SK-N-SH (cell line): Measurements from ENCODE around the gene TRPC4. TPM values are rescaled to one million over a fixed set of nuclear protein-coding genes. Genes with fewer than 3 reads are reported as not detected.

ENCODE experiments used
- CTCF ChIA-PET: fragments of 300-600, 350-600 bp; formaldehyde crosslinking; extraction: SDS; loops from one replicate; lab custom pipeline; 2021; lab: Yijun Ruan, JAX
- POLR2A ChIA-PET: fragments of 350-600 bp; sonication (Branson Sonifier 250); formaldehyde crosslinking; extraction: SDS; loops from one replicate; lab custom pipeline; 2020; ENCODE audit warnings: antibody characterized with exemption, inconsistent platforms; lab: Yijun Ruan, JAX
- DNase-seq: peaks from one replicate; pipeline ENCODE4 v3.0.0; 2012
- H2AFZ ChIP-seq: fragments of 200-600 bp; sonication (generic); 2 replicates; pipeline ENCODE4 v1.8.1; 2016; ENCODE audit warnings: antibody characterized with exemption, mild to moderate bottlenecking, low read depth
- H3F3A ChIP-seq: fragments of 200-600 bp; sonication (generic); replicated peaks from 2 replicates; pipeline ENCODE3; 2016; ENCODE audit warnings: antibody characterized with exemption, mild to moderate bottlenecking; ENCODE audit not compliant: insufficient read depth
- H3K27ac ChIP-seq, 2 experiments: fragments of 200-500 bp in 1 of 2; fragments of 200-600 bp in 1 of 2; sonication (Bioruptor generic) in 1 of 2; sonication (generic), shearing (Covaris generic) in 1 of 2; 2 replicates each; pipeline versions ENCODE4 v1.5.1 to v1.6.1; 2014 to 2016; ENCODE audit warnings: low read depth in 2 of 2, inconsistent platforms in 1 of 2, low read length in 1 of 2, mild to moderate bottlenecking in 1 of 2, mixed read lengths in 1 of 2
- H3K27me3 ChIP-seq: fragments of 200-600 bp; sonication (generic), shearing (Covaris generic); 2 replicates; pipeline ENCODE4 v1.6.1; 2016; ENCODE audit warnings: mixed run types; ENCODE audit not compliant: insufficient read depth
- H3K36me3 ChIP-seq, 2 experiments: fragments of 200-500 bp in 1 of 2; fragments of 200-600 bp in 1 of 2; sonication (Bioruptor generic) in 1 of 2; sonication (generic) in 1 of 2; replicated peaks in 1 of 2; 2 replicates each; pipeline versions ENCODE3 to v1.5.1; 2014 to 2016; ENCODE audit warnings: low read length in 1 of 2, mild to moderate bottlenecking in 1 of 2; ENCODE audit not compliant: insufficient read depth in 2 of 2, control insufficient read depth in 1 of 2
- H3K4me1 ChIP-seq, 2 experiments: fragments of 200-500 bp in 1 of 2; fragments of 200-600 bp in 1 of 2; sonication (Bioruptor generic) in 1 of 2; sonication (generic), shearing (Covaris generic) in 1 of 2; 2 replicates each; pipeline versions ENCODE4 v1.5.1 to v1.6.1; 2014 to 2016; ENCODE audit warnings: low read depth in 1 of 2, low read length in 1 of 2, mixed run types in 1 of 2; ENCODE audit not compliant: insufficient read depth in 2 of 2, control insufficient read depth in 1 of 2
- H3K4me2 ChIP-seq: fragments of 200-600 bp; sonication (generic), shearing (Covaris generic); 2 replicates; pipeline ENCODE4 v1.6.1; 2017; ENCODE audit warnings: mixed run types
- H3K4me3 ChIP-seq, 2 experiments: fragments of 200-500 bp in 1 of 2; fragments of 200-600 bp in 1 of 2; sonication (Bioruptor generic) in 1 of 2; sonication (generic), shearing (Covaris generic) in 1 of 2; 2 replicates each; pipeline versions ENCODE4 v1.5.1 to v1.8.1; 2014 to 2016; ENCODE audit warnings: low read depth in 2 of 2, inconsistent platforms in 1 of 2, low read length in 1 of 2, mild to moderate bottlenecking in 1 of 2, mixed read lengths in 1 of 2, moderate library complexity in 1 of 2
- H3K79me2 ChIP-seq: fragments of 200-600 bp; sonication (generic); 2 replicates; pipeline ENCODE4 v1.8.1; 2017; ENCODE audit warnings: mild to moderate bottlenecking; ENCODE audit not compliant: insufficient read depth
- H3K9ac ChIP-seq: fragments of 200-600 bp; sonication (generic); 2 replicates; pipeline ENCODE4 v1.6.1; 2017; ENCODE audit warnings: mixed run types
- H3K9me2 ChIP-seq: fragments of 200-600 bp; sonication (generic); 2 replicates; pipeline ENCODE4 v1.6.1; 2017; ENCODE audit warnings: mixed run types
- H3K9me3 ChIP-seq: fragments of 200-600 bp; sonication (generic); 2 replicates; pipeline ENCODE4 v1.6.1; 2017; ENCODE audit warnings: mixed run types, mild to moderate bottlenecking, moderate library complexity
- H4K20me1 ChIP-seq: fragments of 200-600 bp; sonication (generic); 2 replicates; pipeline ENCODE4 v1.6.1; 2017; ENCODE audit warnings: mild to moderate bottlenecking, mixed run types; ENCODE audit not compliant: insufficient read depth
- CHD2 ChIP-seq: fragments of 150-350 bp; IDR thresholded peaks from 2 replicates; pipeline ENCODE4 v1.6.1; 2018; ENCODE audit warnings: low read length; ENCODE audit not compliant: partially characterized antibody
- FOXM1 ChIP-seq: IDR thresholded peaks from 2 replicates; pipeline ENCODE4 v1.4.0; 2012; ENCODE audit warnings: low read depth, mild to moderate bottlenecking
- MXI1 ChIP-seq: IDR thresholded peaks from 2 replicates; pipeline ENCODE4 v1.6.1; 2012; ENCODE audit warnings: mild to moderate bottlenecking, low read depth, low read length, improper control_type of control experiment
- NRF1 ChIP-seq: IDR thresholded peaks from 2 replicates; pipeline ENCODE4 v1.6.1; 2012; ENCODE audit warnings: low read depth, mild to moderate bottlenecking, low read length
- RAD21 ChIP-seq: IDR thresholded peaks from 2 replicates; pipeline ENCODE4 v1.6.1; 2012; ENCODE audit warnings: mild to moderate bottlenecking, low read length
- SMC3 ChIP-seq: IDR thresholded peaks from 2 replicates; pipeline ENCODE4 v1.6.1; 2012; ENCODE audit warnings: low read depth, low read length, improper control_type of control experiment
- TCF12 ChIP-seq: IDR thresholded peaks from 2 replicates; pipeline ENCODE4 v1.4.0; 2012
- USF2 ChIP-seq: fragments of 150-350 bp; IDR thresholded peaks from 2 replicates; pipeline ENCODE4 v1.6.1; 2017; ENCODE audit warnings: antibody characterized with exemption, low read length, low read depth, borderline replicate concordance
- WGBS: methylation state at CpG from one replicate; pipeline ENCODE4 v1.1.6; 2017; ENCODE audit warnings: low lambda C conversion rate; 5-methylcytosine and 5-hydroxymethylcytosine counted together
- polyA plus RNA-seq, 3 experiments: library from polyadenylated mRNA; depleted of rRNA; stranded (reverse); fragments of >200 nt; gene quantifications; 2 replicates each; pipeline ENCODE4 v1.2.3, GENCODE V29; 2012
- small RNA-seq, 7 experiments: library from RNA; depleted of rRNA; stranded (forward); fragments of <200 nt; gene quantifications; one replicate each; pipeline ENCODE3, GENCODE V24; 2012
- TF ChIP-seq, protein P1 (sequence below): IDR thresholded peaks from 2 replicates; pipeline ENCODE4 v1.4.0; 2012; ENCODE audit warnings: low read depth, borderline replicate concordance

Gene TRPC4
- polyA plus RNA-seq, 1 of the 3 experiments (the other 2 are of a cell fraction), result not detected

DNA sequence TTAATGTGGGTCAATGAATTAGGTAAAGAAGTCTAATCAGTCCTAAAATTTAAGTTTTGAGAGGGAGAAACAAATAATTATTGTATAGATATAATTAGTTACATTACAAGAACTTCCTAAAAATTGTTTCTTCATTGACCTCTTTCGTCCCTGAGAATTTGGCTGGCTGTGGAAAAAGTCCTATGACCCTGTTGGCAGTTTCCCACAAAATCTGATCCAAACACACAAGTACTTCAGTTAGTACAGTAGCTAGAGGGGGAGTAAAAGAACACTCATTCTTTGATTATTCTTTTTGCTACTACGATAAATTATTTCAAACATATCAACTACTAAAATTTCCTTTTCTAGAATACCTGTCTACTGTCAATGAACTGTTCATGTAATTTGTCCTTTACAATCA, 282.3 kb downstream of the TRPC4 start:
- WGBS, result 40% methylated on average over 2 of the region's 2 CpGs
- DNase-seq, result no peak
- TF ChIP-seq FOXM1 (no peak), USF2 (no peak), SMC3 (no peak), RAD21 (no peak), CHD2 (no peak), NRF1 (no peak), MXI1 (no peak), TCF12 (no peak)
- TF ChIP-seq, protein P1, sequence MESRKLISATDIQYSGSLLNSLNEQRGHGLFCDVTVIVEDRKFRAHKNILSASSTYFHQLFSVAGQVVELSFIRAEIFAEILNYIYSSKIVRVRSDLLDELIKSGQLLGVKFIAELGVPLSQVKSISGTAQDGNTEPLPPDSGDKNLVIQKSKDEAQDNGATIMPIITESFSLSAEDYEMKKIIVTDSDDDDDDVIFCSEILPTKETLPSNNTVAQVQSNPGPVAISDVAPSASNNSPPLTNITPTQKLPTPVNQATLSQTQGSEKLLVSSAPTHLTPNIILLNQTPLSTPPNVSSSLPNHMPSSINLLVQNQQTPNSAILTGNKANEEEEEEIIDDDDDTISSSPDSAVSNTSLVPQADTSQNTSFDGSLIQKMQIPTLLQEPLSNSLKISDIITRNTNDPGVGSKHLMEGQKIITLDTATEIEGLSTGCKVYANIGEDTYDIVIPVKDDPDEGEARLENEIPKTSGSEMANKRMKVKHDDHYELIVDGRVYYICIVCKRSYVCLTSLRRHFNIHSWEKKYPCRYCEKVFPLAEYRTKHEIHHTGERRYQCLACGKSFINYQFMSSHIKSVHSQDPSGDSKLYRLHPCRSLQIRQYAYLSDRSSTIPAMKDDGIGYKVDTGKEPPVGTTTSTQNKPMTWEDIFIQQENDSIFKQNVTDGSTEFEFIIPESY, result no peak
- Histone ChIP-seq H3K4me2 (no peak overlapping the region), H3K36me3 (peaks cover 52 to 92% of the 10 kb centered on the region in 2 experiments), H3F3A (peaks cover 64% of the 10 kb centered on the region), H3K4me3 (no peak overlapping the region), H3K79me2 (peaks cover 42% of the 10 kb centered on the region), H3K9ac (no peak overlapping the region), H3K27ac (peak overlapping the region in 1 of 2 experiments; percentile 53; a peak in 1 of 4 replicates), H3K4me1 (no peaks in the 10 kb centered on the region), H4K20me1 (no peaks in the 10 kb centered on the region), H3K9me2 (no peaks in the 10 kb centered on the region), H2AFZ (no peak overlapping the region), H3K27me3 (no peaks in the 10 kb centered on the region), H3K9me3 (no peaks in the 10 kb centered on the region)
- ChIA-PET POLR2A (no interaction called here), CTCF (no interaction called here)

Small RNAs within 50 kb of the gene (small RNA-seq; reads per million reads assigned to genes)
- gene RNA5SP26, result 0 reads per million in 7 experiments
